ENCODE measurements around the gene NUDCD2.
"Not testable (repeated sequence)": the region's sequence is repeated elsewhere in the genome, so short reads cannot be mapped to it uniquely, and the experiment has no call there.

Gene NUDCD2

DNA sequence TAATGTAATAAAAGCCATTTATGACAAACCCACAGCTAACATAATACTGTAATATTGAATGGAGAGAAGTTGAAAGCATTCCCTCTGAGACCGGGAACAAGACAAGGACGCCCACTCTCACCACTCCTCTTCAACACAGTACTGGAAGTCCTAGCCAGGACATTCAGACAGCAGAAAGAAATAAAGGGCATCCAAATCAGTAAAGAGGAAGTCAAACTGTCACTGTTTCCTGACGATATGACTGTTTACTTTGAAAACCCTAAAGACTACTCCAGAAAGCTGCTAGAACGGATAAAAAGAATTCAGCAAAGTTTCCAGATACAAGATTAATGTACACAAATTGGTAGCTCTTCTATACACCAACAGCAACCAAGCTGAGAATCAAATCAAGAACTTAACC is 33.8 kb downstream of the NUDCD2 start:
- DNase-seq (ENCODE audit: low spot score), result not testable (repeated sequence)

DNA sequence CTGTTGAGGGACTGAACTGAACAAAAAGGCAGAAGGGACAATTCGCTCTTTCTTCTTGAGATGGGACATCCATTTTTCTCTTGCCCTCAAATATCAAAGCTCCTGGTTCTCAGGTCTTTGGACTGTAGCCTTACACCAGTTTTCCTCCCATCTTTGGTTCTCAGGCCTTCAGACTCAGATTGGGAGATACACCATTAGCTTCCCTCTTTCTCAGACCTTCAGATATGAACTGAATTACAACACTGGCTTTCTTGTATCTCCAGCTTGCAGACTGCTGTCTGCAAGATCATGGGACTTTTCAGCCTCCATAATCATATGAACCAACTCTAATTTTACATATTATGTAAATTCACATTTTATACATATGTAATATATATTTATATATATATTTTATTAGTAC is 35.1 kb downstream of the NUDCD2 start:
- DNase-seq (ENCODE audit: low spot score), result no peak

DNA sequence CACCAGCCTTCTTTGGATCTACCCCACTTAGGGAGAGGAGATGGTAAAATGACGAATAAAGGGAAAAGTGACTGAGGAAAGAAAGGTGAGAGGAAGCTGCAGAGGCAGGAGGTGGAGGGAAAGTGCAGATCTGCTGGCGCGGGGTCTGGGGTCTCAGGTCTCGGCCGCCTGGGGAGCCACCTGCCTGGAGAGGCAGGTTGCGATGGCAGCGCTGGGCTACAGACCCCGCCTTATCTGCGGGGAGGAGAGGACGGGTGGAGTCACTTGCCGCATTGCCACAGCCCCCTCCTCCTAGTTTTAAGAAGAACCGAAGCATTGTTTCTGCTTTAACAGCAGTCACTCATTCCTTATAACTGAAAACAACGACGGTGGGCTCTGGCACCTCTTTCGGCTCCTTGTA is 44.2 kb downstream of the NUDCD2 start:
- not testable (repeated sequence) for DNase-seq (ENCODE audit: low spot score)

DNA sequence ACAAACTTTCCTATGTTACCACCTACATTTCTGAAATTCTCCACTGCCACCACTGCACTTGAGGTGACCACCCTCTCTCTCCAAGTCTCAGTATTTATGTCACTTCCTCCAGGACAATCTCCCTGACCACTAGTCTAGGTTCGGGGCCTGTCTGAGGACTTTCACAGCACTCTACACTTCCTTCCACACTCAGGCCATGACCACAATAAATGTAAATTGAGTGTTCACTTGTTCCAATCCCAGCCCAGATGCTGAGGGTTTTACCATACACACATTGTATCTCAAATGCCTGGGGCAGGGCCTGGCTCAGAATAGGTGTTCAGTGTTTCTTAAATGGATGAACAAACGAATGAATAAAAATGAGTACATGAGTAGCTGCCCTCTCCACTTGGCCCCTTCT is 49.4 kb downstream of the NUDCD2 start:
- no peak for DNase-seq (ENCODE audit: low spot score)

DNA sequence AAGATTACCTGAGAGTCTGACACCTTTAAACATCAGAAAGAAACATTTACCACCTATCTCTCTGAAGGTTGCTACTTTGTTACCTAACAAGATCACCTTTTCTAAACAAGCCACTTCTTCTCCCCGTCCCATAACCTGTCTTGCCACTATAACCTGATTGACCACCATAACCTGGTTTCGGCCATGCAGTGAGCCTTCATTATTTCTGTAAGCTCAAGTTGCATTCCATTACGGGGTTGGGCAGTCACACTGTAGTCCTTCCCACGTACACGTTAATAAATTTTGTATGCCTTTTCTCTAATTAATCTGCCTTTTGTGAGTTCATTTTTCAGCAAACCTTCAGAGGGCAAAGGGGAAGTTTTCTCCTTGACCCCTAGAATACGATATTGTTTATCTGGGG is 50.5 kb downstream of the NUDCD2 start:
- DNase-seq (ENCODE audit: low spot score), result no peak

DNA sequence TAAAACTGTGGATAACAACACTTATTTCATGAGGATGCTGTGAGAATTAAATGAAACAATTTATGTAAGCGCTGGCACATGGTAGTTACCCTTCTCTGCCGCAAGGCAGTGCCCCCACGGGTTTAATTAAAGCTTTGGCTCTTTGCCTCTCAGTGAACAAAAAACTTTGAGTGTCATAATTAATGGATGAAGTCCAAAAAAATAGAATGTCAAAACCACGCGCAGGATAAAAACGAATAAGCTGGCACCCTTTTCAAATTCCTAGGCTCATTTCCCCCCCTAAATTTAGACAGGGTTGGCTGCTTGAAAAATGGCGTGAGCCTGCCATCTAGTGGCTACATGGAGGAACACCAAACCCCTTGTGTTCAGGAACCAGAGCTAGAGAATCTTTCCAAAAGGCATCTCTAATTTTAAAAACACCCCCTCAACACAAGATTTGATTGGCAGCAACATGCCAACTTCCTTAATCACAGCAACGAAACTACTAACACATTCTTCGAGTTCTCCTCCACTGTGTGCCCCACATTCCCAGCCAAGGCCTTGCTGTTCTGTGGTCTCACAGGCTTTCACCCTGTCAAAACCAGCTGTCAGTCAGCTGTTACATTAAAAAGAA is 51.5 kb downstream of the NUDCD2 start:
- DNase-seq (ENCODE audit: low spot score), result peak; percentile 81

DNA sequence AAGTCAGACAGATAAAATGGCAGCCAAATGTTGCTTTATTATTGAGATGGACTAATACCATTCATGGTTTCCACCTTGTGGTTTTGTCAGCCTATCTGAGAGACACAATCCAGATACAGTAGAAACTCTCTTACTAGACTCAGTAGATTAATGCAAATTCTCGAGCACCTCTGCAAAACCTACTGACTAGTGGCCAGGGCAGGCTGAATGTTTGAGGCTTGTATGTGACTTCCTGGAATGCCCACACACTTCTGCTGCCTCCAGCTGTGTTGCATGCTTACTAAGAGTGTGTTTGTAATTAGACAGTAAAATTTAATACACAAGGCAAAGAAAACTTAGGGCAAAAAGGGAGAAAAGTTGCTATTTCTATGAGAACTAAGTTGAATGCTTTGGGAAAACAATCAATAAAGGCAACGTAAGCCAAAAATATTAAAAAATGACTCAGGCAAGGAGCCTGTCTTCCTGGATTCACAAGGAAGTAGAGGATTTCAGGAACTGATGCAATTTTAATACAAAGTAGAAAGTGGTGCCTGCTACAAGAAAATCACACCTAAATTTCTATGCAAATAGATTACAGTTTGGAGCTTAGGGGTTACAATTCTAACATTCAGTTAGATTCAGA is 52.8 kb downstream of the NUDCD2 start:
- DNase-seq (ENCODE audit: low spot score), result no peak

DNA sequence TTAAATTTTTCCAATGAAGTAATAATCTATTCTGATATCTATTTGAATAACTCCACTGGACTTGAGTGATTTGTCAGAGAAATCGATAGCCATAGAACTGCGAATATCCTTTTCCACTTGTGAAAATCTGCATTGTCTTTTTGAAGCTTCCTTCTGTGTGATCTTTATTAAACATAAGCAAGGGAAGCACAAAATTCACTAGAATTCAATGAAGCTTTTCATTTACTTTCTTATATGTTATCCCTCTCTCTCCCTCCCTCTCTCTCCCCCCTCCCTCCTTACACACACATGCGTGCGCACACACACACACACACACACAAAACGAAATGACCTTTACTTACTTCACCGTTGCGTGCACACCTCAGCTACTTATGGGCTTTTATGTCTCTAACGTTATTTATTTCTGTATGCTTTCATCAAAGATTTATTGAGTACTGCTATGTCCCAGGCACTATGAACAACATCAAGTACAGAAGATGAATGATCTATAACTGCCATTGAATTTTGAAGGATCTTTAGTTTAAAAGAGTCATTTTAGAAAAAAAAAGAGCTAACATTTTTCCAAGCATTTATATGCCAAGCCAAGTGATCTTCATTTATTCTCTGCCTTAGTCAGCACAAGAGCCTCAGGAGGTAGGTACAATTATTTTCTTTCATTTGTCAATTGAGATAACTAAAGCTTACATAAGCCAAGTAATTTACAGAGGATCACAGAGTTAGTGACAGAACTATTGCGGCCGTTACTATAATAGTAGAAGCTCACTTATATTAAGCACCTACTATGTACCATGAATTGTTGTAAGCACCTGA is 55.3 kb downstream of the NUDCD2 start:
- no peak for DNase-seq (ENCODE audit: low spot score)

DNA sequence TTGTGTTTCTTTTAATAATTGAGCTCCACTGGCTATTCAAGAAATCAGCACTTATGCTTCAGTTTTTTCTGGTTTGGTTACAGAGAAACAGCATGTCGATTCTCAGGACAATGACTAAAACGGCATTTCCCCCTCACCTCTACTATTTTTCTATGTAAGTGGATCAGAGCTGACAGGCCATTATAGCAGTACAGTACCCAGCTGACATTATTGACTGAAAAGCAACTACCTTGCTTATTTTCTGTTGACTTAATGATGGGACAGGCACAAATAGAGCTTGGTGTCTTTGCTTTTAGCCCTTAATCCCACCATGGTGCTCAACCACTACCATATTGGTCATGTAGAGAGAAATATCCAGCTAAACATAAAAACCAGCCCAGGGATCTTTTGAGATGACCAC is 57.9 kb downstream of the NUDCD2 start:
- DNase-seq (ENCODE audit: low spot score), result no peak

DNA sequence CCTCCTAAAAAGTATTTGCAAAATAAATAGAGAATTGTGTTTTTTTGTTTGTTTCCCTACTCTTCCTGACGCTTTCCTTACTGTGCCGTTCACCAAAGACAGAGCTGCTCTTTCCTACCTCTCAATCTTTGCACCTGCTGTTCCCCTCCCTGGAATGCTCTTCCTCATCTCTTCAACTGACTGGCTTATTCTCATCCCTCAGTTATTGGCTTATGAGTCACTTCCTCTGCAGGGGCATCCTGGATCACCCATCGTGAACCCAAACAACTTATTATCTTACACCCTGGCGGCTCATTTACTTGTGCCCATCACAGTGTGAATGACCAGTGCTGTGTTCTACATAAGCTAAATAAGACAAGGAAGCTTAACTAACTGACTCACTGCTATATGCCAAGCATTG is 58.6 kb downstream of the NUDCD2 start:
- no peak for DNase-seq (ENCODE audit: low spot score)

DNA sequence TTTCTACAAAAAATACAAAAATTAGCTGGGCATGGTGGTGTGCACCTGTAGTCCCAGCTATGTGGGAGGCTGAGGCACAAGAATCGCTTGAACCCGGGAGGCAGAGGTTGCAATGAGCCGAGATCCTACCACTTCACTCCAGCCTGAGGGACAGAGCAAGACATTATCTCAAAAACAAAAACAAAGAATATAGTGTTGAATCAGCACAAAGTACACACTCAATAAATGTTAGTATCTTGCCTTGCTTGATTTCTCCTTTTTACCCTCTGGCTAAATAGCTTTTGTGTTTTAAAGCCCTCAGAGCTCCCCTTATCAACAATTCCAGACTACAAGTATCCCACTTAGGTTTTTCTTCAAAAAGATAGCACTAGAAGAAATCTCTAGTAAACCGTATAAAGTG is 60.0 kb downstream of the NUDCD2 start:
- DNase-seq (ENCODE audit: low spot score), result no peak

DNA sequence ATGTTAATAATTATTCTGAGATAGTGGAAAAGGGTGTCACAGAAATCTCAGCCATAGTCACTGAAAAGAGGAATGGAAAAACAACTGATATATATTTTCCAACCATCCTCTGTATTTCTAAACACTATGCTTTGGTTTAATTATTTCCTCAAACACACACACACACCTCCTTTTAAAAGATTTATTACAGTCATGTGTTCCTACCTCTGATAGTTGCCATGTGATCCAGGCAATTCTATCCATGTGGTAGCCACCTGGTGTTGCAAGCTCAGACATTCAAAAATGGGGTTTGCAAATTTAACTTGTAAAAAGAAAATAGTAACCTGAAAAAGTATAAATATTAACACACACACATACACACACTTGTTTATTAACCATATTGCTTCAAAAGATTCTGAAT is 62.5 kb downstream of the NUDCD2 start:
- no peak for DNase-seq (ENCODE audit: low spot score)

DNA sequence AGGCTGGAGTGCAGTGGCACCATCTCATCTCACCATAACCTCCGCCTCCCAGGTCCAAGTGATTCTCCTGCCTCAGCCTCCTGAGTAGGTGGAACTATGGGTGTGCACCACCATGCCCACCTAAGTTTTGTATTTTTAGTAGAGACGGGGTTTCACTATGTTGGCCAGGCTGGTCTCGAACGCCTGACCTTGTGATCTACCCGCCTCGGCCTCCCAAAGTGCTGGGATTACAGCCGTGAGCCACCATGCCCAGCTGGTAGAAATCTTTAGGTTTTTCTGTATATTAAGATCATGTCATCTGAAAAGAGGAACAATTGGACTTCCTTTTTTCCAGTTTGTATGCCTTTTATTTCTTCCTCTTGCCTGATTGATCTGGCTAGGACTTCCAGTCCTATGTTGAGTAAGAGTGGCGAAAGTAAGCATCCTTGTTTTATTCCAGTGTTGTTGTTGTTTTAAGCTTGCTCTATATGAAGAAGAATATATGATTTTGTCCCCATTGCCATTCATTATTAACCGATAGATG is 63.0 kb downstream of the NUDCD2 start:
- DNase-seq (ENCODE audit: low spot score), result not testable (repeated sequence)

Measured in putamen (tissue), 1 donor.